ENCODE measurements around the gene EIF2S3.
"Not testable (repeated sequence)": the region's sequence is repeated elsewhere in the genome, so short reads cannot be mapped to it uniquely, and the experiment has no call there.

Gene EIF2S3

DNA sequence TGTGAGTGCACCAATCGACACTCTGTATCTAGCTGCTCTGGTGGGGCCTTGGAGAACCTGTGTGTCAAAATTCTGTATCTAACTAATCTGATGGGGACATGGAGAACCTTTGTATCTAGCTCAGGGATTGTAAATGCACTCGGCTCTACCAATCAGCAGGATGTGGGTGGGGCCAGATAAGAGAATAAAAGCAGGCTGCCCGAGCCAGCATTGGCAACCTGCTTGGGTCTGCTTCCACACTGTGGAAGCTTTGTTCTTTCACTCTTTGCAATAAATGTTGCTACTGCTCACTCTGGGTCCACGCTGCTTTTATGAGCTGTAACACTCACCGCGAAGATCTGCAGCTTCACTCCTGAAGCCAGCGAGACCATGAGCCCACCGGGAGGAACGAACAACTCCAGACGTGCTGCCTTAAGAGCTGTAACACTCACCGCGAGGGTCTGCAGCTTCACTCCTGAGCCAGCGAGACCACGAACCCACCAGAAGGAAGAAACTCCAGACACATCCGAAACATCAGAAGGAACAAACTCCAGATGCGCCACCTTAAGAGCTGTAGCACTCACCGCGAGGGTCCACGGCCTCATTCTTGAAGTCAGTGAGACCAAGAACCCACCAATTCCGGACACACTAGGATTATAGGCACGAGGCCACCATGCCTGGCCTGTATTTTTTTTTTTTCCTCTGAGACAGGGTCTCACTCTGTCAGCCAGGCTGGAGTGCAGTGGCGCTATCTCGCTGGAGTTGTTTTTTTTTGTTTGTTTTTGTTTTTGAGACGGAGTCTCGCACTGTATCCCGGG, 4.0 kb upstream of the EIF2S3 start:
- DNase-seq, result not testable (repeated sequence)

DNA sequence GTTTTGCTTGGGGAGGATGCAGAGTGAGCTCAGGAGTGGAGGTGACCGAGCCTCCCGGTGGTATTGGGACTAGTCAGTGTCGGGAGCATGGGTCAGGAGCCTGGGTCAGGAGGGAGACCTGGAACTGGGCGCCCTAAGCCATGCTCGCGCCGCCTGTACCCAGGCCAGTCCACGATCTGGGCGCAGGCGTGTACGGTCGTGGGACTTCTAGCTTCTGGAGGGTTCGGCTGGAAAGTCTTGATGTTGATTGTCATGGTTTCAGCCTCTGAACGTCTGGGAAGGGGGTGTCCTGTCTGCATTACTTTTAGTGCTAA, 244 bp downstream of the EIF2S3 start:
- no peak for DNase-seq

DNA sequence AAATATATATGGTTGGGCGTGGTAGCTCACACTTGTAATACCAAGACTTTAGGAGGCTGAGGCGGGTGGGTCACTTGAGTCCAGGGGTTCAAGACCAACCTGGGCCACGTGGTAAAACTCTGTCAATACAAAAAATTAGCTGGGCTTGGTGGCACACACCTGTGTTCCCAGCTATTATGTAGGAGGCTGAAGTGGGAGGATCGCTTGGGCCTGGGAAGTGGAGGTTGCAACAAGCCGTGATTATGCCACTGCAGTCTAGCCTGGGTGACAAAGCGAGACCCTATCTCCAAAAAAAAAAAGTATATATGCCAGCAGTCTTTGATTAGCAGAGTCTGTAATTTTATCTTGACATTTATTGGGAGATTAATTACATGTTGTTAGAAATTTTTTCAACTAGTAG, 8.7 kb downstream of the EIF2S3 start:
- DNase-seq, result no peak

DNA sequence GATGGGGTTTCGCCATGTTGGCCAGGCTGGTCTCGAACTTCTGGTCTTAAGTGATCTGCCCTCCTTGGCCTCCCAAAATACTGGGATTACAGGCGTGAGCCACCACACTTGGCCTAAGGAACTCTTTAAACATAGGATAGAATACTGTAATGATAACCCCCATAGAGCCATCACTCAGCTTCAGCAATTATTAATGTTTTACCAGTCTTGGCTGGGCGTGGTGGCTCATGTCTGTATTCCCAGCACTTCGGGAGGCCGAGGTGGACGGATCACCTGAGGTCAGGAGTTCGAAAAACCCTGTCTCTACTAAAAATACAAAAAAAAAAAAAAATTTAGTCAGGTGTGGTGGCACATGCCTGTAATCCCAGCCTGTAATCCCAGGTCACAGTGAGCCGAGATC, 15.1 kb downstream of the EIF2S3 start:
- no peak for DNase-seq

DNA sequence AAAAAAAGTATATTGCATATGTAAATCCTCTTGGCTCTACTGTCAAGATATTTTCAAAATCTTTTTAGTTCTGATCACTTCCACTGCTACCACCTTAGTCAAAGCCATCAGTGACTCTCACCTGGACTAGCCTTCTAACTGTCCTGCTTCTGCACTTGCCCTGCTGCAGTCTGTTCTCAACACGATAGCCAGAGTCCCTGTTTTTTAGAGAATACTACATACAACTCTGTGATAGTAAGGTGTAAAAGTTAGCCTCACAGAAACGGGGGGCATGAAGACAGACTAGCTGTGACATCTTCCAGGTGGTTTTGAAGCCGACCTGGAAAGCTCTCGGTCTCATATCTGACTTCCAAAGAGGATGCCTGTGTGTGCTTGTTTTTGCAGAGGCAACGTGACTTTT, 24.7 kb downstream of the EIF2S3 start:
- no peak for DNase-seq

DNA sequence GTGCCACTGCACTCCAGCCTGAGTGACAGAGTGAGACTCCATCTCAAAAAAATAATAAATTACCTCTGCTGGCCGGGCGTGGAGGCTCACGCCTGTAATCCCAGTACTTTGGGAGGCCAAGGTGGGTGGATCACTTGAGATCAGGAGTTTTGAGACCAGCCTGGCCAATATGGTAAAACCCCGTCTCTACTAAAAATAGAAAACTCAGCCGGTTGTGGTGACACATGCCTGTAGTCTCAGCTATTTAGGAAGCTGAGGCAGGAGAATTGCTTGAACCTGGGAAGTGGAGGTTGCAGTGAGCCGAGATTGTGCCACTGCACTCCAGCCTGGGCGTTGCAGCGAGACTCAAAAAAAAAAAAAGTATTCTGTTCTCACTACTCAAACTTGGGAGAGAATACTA, 25.5 kb downstream of the EIF2S3 start:
- not testable (repeated sequence) for DNase-seq

DNA sequence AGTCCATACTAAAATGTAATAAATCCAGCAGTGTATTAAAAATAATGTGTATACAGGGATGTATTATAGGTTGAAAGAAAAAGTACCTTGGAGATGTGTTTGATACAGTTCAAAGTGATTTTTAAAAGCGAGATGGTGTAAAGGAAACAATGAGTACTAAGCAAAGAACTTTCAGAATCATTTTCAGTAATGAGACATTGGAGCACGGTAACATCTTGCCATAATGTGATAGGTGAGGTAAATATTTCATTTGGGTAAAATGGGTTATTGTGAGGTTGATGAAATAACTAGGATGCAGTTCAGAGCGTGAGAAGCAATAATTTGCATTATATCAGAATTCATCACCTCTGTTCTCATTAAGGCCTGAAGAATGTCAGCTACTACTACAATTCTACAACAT, 25.9 kb downstream of the EIF2S3 start:
- DNase-seq, result no peak

DNA sequence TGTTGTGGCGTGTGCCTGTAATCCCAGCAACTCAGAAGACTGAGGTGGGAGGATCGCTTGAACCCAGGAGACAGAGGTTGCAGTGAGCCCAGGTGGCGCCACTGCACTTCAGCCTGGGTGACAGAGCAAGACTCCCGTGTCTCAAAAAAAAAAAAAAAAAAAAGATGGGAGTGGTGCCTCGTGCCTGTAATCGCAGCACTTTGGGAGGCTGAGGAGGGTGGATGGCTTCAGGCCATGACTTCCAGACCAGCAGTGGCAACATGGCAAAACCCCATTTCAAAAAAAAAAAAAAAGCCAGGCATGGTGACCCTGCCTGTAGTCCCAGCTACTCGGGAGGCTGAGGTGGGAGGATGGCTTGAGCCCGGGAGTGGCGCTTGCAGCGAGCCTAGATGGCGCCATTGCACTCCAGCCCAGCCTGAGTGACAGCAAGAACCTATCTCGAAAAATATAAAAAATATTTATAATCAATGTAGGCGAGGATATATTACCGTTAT, 27.0 kb downstream of the EIF2S3 start:
- DNase-seq, result peak; percentile 52

DNA sequence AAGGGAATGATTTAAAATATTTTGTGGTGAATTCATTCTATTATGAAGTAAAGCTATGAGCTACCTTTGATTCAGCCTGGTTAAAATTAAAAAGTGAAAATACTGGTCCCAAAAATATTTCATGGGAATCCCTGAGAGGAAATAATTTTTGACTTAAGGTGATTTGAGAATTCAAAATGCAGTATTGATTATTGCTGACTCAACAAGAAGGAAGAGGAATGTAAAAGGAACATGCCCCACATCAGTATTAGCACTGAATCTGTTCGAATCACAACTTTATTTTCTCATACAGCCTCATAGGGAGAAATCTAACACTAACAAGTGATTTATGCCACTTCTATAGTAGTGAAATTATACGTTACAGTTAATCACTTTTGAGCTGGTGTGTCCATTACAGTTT, 27.7 kb downstream of the EIF2S3 start:
- no peak for DNase-seq

DNA sequence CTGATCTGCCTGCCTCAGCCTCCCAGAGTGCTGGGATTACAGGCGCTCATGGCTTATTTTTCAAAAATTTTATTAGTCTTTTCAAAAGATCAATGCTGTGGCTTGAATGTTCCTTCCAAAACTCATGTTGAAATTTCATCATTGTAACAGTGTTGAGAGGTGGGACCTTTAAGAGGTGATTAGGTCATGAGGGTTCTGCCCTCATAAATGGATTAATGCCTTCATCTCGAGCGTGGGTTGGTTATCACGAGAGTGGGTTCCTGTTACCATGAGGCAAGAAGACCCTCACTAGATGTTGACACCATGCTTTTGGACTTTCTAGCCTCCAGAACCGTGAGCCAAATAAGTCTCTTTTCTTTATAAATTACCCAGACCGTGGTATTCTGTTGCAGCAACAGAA, 30.3 kb downstream of the EIF2S3 start:
- DNase-seq, result no peak

DNA sequence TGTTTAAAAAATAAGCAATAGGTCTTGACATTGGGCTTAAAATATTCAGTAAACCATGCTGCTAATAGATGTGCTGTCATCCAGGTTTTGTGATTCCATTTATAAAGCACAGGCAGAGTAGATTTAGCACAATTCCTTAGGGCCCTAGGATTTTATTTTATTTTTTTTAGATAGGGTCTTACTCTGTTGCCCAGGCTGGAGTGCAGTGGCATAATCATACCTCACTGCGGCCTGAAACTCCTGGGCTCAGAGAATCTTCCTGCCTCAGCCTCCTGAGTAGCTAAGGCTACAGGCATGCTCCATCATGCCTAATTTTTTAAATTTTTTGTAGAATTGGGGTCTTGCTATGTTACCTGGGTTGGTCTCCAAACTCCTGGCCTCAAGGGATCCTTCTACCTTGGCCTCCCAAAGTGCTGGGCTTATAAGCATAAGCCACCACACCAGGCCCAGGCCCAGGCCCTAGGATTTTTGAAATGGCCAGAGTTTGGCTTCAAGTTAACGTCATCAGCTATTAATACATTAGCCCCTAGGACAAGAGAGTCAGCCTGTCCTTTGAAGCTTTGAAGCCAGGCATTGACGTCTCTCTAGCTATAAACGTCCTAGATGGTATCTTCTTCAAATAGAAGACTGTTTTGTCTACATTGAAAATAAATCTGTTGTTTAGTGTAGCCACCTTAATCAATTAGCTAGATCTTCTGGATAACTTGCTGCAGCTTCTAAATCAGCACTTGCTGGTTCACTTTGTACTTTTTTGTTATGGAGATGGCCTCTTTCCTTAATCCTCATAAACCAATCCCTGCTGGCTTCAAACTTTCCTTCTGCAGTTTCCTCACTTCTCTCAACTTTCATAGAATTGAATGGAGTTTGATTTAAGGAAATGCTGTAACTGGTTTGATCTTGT, 35.8 kb downstream of the EIF2S3 start:
- DNase-seq, result no peak

DNA sequence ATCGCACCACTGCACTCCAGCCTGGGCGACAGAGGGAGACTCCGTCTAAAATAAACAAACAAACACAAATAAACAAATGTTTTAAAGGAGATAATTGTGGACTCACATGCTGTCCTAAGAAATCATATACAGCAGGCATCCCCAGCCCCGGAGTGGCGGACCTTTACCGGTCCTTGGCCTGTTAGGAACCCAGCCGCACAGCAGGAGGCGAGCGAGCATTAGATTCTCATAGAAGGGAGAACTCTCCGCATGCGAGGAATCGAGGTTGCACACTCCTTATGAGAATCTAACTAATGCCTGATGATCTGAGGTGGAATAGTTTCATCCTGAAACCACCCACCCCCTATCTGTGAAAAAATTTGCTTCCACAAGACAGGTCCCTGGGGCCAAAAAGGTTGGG, 39.0 kb downstream of the EIF2S3 start:
- no peak for DNase-seq

DNA sequence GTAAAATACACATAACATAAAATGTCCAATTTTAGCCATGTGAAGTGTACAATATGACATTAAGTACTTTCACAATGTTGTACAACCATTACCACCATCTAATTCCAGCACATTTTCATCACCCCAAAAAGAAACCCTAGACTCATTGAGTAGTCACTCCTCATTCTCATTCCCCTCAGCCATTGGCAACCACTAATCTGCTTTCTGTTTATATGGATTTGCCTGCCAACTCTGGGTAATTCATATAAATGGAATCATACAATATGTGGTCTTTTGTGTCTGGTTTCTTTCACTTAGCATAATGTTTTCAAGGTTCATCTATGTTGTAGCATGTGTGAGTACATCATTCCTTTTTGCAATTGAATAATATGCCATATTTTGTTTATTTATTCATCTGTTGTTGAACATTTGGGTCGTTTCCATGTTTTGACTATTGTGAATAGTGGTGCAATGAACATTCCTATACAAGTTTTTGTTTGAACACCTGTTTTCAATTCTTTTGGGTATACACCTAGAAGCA, 43.0 kb downstream of the EIF2S3 start:
- no peak for DNase-seq

DNA sequence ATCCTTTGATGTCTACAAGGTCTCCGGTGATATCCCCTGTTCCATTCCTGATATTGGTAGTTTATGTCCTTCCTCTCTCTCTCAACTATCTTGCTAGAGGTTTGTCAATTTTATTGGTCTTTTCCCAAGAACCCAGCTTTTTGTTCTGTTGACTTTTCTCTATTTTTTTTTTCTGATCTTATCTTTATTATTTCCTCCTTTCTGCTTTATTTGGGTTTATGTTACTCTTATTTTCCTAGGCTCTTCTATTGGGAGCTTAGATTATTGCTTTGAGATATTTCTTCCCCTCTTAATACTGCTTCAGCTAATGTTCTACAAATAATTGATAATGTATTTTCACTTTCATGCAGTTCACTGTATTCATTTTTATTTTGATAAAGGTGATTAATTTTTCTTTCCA, 44.2 kb downstream of the EIF2S3 start:
- DNase-seq, result no peak

DNA sequence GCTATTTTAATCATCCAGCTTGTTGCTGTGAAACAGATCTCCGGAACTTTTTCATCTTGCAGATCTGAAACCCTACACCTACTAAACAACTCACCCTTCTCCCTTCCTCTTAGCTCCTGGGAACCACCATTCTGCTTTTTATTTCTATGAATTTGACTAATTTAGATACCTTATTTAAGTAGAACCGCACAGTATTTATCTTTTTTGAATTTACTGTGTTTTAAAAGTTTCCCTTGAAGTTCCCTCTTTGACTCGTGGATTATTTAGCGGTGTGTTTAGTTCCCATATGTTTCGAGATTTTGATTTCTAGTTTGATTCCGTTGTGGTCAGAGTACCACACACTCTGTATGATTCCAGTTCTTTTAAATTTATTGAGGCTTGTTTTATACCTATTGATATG, 44.6 kb downstream of the EIF2S3 start:
- DNase-seq, result no peak

DNA sequence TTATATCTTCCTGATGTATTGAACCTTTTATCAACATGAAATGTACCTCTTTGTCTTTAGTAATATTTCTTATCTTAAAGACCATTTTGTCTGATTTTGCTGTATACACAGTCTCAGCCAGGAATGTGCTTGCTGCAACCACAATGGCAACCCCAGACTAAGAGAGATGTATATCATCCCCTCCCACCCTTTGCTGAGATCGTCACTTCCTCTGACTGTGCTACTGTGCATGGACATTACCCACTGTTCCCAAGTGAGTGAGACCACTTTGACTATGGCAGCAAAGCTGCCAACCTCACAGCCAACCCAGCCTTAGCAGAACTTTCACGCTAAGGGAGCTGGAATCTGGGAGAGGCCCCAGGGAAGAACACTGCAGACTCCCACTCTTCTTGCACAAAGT, 46.0 kb downstream of the EIF2S3 start:
- DNase-seq, result no peak

DNA sequence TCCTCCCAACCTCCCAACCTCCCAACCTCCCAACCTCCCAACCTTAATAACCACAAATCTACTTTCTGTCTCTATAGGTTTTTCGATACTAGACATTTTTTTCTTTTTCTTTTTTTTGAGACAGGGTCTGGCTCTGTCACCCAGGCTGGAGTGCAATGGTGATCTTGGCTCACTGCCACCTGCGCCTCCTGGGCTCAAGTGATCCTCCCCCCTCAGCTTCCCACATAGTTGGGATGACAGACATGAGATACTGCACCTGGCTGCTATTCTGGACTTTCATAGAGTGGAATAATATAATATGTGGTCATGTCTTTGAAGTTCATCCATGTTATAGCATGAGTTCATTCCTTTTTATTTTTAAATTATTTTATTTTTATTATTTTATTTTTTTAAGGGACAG, 55.3 kb downstream of the EIF2S3 start:
- no peak for DNase-seq

DNA sequence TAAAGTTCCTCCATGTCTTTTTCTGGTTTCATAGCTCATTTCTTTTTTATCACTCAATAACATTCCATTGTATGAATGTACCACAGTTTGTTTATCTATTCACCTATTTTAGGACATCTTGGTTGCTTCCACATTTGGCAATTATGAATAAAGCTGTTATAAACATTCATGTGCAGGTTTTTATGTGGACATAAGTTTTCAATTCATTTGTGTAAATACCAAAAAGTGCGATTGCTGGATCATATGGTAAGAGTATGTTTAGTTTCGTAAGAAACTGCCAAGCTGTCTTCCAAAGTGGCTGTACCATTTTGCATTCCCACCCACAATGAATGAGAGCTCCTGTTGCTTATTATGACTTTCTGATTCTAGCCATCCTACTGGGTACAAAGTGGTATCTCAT, 58.4 kb downstream of the EIF2S3 start:
- DNase-seq, result no peak

DNA sequence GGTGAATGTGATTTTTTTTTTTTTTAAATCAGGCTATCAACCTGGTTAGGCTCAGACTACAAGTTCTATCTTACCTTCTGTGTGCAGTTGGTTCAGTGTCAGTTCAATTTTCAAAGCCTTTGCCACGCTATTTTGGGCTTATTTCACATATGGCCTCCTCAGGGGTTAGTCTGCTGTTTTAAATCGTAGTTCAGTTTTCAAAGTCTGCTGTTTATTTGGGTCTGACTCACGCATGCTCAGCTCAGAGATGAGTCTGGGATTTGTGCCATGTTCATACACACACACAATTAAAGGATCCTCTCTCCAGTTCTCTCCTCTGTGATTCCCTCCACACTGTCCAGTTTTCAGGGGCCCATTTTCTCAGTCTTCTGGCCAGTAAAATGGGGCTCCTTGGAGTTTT, 62.5 kb downstream of the EIF2S3 start:
- DNase-seq, result no peak

DNA sequence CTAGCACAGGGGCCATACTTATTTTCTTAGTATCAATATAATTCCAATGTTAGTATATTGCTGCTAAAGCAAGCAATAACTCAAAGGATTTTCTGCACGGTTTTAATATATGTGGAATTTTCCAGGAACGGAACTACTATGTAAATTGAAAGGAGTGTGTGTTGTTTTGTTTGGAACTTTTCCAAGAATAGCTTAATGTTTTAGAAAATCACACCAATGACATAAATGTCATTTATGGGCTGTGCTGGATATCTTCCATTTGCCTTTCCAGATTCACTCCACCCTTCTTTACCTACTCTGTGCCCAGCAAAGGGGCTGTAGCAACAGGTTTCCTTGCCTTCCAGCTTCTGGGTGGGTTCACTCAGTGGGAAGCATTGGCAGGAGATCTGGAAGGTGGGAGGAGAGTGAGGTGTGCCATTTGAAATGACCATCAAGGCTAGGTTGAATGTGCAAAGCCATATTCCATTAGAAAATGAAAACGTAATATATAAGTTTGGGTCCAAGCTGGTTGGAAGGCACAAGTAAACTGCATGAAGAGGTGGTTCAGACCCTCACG, 69.6 kb downstream of the EIF2S3 start:
- no peak for DNase-seq

DNA sequence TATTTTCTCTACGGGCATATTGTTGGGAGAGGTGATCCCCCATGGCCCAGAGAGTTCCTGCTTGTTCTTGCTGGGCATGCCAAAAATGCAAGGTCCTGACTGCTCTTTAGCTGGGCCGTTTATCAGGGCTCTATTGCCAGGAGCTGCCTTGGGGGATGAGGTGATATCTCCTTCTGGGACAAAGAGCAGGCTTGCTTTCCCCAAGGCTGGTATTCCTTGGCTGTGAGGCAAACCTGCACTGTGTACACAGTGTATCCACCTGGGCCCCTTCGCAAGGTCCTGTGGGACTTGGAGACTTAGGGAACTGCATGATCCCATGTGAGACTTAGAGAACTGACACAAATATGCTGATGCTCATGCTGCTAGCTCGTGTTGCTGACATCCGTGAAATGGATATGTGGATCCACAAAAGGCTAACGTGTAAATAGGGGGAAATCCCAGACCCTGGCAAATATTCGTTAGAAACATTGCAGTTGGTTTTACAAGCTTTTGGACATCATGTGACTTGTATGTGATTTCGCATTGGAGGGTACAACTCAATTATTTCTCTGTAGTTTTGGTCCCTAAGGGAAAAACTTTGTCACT, 70.4 kb downstream of the EIF2S3 start:
- no peak for DNase-seq
